GM12873 (cell line): ENCODE data around the gene RNF152.

Experiments
- TF ChIP-seq, protein P1 (sequence below): IDR thresholded peaks from 2 replicates; pipeline ENCODE4 v1.5.1; 2012; ENCODE audit warnings: low read depth, mild to moderate bottlenecking, moderate library complexity, low read length, control low read depth; ENCODE audit not compliant: insufficient read depth; ENCODE audit errors: missing control alignments

Gene RNF152

DNA sequence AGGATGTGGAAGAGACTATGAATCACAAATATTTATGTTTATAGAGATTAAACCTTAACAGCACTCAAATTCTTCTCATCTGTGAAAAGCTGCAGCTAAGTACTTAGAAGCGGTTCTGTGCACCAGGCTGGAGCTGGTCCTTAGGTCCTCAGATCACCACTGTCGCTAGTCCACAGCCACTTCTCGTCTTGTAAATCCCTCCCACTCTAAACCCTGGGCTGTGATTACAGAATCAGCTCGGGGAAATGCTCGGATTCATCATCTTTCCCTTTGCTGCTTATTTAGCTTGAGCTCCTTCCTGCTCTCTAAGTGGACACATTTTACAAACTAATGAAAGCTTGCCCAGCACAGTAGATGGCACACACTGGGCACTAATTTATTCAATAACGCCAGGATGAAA lies 61.7 kb downstream of the RNF152 start:
- TF ChIP-seq, protein P1, sequence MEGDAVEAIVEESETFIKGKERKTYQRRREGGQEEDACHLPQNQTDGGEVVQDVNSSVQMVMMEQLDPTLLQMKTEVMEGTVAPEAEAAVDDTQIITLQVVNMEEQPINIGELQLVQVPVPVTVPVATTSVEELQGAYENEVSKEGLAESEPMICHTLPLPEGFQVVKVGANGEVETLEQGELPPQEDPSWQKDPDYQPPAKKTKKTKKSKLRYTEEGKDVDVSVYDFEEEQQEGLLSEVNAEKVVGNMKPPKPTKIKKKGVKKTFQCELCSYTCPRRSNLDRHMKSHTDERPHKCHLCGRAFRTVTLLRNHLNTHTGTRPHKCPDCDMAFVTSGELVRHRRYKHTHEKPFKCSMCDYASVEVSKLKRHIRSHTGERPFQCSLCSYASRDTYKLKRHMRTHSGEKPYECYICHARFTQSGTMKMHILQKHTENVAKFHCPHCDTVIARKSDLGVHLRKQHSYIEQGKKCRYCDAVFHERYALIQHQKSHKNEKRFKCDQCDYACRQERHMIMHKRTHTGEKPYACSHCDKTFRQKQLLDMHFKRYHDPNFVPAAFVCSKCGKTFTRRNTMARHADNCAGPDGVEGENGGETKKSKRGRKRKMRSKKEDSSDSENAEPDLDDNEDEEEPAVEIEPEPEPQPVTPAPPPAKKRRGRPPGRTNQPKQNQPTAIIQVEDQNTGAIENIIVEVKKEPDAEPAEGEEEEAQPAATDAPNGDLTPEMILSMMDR, result no peak

DNA sequence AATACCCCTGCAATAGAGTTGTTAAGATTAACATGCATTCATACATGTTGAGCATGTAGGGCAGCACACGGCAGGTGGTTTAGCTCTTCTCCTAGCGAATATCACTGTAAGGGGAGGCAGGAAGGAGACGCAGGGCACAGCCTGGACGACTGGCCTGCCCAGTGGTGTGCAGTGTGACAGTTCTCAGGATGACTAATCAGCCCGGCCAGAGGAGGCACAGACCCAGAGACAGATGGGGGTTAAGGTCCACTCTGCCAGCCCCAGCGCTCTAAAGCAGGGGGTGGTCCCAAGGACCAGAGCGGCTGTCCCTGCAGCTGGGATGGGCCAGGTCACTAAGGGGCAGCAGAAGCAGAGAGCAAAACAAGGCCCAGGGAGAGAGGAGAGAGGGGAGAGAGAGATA lies 63.7 kb downstream of the RNF152 start:
- TF ChIP-seq, protein P1, result no peak

DNA sequence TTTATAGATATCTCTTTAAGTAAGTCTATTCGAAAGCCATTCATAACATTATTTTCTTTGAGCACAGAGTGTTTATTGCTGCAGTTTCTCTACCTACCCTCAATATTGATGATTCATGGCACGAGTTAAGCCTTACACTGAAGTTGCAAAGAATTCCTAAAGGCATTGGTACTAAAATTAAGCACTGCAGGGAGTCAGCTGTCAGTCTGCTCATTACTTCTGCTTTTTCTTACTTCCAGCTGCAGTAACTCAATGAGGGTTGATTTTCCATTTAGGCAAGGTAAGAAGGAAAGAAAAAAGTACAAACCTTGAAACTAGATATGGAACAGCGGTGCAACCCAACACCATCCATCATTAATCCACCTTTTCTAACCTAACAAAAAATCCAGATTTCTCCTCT lies 65.2 kb downstream of the RNF152 start:
- TF ChIP-seq, protein P1, result no peak

DNA sequence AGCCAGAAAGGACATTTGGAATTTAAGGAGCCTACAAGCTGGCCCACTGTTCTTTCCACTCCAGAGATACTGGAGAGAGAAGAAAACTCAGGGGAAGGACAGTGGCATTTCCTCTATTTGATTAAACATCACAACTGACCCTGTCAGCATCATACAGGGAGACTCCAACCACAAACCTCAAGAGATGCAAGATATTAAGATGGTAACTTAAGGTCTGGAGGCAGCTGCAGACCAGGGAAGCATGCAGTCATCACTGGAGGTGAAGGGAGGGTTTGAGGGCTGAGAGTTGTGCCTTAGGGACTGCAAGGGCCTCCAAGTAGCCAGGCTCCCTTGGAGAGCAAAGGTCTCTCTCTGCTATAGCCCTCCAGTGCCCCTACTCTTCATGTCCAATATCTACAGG lies 67.4 kb downstream of the RNF152 start:
- TF ChIP-seq, protein P1, result no peak

DNA sequence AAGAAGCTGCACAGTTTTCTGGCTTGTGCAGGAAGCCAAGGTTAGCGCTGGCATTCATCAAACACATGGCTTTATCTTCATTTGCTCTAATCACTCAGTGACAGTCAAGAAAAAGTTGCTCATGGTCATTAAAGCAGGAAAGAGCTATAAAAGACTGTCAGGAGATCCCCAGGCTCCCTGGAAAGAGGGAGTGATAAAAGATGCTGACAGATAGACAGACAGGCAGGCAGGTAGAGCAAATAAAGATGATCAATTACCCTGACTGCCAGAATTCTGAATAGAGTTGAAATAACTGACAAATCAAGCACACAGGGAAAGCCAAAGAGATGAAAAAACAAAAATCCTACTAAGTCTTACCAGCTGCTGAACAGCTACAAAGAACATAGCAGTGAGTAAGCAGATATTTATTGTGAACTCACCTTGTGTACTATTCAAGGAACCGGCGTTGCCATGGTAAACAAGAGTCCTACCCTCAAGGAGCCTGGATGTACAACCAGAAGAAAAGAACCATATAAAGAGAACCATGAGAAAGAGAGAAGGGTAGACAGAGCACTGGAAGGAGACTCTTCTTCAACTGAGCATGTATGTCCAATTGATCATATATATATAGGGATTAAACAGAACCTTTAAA lies 68.0 kb downstream of the RNF152 start:
- TF ChIP-seq, protein P1, result no peak

DNA sequence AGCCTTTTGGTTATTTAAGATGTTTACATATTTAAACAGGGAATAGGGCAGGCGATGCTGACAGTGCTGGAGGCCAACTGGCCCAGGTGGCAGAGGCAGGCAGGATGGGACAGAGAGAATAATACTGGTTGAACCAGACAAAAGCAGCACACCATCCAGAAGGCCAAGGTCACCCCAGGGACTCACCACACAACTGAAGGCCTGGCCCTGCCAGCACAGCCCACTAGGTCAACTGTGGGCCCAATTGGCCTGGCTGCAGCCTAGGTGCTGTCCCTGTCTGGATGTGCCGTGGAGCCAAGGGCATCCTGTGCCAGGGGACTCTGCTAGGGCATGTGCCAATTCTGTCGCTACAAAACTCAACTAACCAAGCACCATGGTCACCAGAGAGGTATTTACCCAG lies 69.2 kb downstream of the RNF152 start:
- TF ChIP-seq, protein P1, result no peak

DNA sequence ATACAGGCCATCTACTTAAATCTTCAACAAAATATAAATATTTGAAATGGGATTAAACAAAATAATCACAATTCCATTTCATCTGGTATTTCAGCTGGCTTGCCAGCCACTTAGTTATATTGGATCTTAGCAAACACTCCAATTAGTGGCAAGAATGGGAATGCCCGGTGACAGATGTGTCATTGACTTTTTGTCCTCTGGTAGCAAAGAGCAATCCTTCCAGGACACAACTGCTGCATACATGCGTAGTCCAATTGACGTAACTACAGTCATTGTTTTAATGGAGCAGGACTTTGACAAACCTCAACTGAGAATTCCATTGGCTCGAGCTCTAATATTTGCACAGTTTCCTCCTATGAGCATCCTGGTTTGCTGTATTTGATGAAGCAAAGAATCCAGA lies 69.9 kb downstream of the RNF152 start:
- TF ChIP-seq, protein P1, result no peak

DNA sequence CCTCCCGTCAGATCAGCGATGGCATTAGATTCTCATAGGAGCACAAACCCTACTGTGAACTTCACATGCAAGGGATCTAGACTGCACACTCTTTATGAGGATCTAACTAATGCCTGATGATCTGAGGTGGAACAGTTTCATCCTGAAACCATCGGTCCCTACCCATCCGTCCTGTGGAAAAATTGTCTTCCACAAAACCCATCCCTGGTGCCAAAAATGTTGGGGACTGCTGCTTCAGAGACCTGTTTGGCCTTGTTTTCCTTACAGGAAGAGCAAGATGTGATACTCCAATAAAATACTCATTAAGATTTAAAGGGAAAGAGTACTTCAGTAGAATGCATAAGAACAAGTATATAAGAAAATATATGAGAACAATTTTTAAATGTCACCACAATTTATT lies 71.1 kb downstream of the RNF152 start:
- TF ChIP-seq, protein P1, result no peak
